Liver (tissue), 9 donors: ENCODE results near the gene MEIS1. TPM values are rescaled to one million over a fixed set of nuclear protein-coding genes. Genes with fewer than 3 reads are reported as not detected.
A peak's percentile ranks its signal among the peaks of the same experiment; 100 is the strongest.

Source experiments
- DNase-seq: peaks from one replicate; pipeline ENCODE4 v3.0.0-alpha.2; 2017; ENCODE audit warnings: low spot score
- H3K27ac ChIP-seq, 2 donors: one replicate each; pipeline ENCODE4 v1.7.0; 2013; ENCODE audit warnings: inconsistent platforms in 2 of 2, low read length in 2 of 2, control low read depth in 1 of 2, low read depth in 1 of 2, mild to moderate bottlenecking in 1 of 2
- H3K27me3 ChIP-seq, 4 donors: one replicate each; pipeline versions ENCODE4 v1.6.1 to v1.7.0; 2013; ENCODE audit warnings: low read length in 3 of 4, inconsistent platforms in 1 of 4, mild to moderate bottlenecking in 1 of 4, moderate library complexity in 1 of 4; ENCODE audit not compliant: control insufficient read depth in 4 of 4, insufficient read depth in 4 of 4
- H3K36me3 ChIP-seq, 4 donors: one replicate each; pipeline versions ENCODE4 v1.6.1 to v1.7.0; 2013; ENCODE audit warnings: low read length in 3 of 4, mild to moderate bottlenecking in 3 of 4, low read depth in 1 of 4, moderate library complexity in 1 of 4; ENCODE audit not compliant: control insufficient read depth in 4 of 4, insufficient read depth in 3 of 4
- H3K4me1 ChIP-seq, 4 donors: one replicate each; pipeline versions ENCODE4 v1.6.1 to v1.7.0; 2013; ENCODE audit warnings: low read length in 3 of 4, mild to moderate bottlenecking in 3 of 4, moderate library complexity in 1 of 4; ENCODE audit not compliant: control insufficient read depth in 4 of 4, insufficient read depth in 4 of 4
- H3K4me3 ChIP-seq, 3 donors: one replicate each; pipeline versions ENCODE4 v1.6.1 to v1.7.0; 2013; ENCODE audit warnings: low read length in 3 of 3, control low read depth in 1 of 3, low read depth in 1 of 3, mild to moderate bottlenecking in 1 of 3
- H3K9ac ChIP-seq, 2 donors: one replicate each; pipeline ENCODE4 v1.7.0; 2013; ENCODE audit warnings: low read length in 2 of 2, mild to moderate bottlenecking in 2 of 2, moderate library complexity in 2 of 2, control low read depth in 1 of 2, low read depth in 1 of 2
- H3K9me3 ChIP-seq, 4 donors: one replicate each; pipeline versions ENCODE4 v1.6.1 to v1.7.0; 2013; ENCODE audit warnings: low read length in 3 of 4; ENCODE audit not compliant: control insufficient read depth in 4 of 4
- ATF3 ChIP-seq: IDR thresholded peaks from 2 replicates; pipeline ENCODE4 v1.6.1; 2016; ENCODE audit warnings: antibody characterized with exemption
- EGR1 ChIP-seq, 2 donors: IDR thresholded peaks; 2 replicates each; pipeline ENCODE4 v1.6.1; 2016 to 2018; ENCODE audit warnings: antibody characterized with exemption in 2 of 2, low read depth in 2 of 2
- FOXA1 ChIP-seq: IDR thresholded peaks from 2 replicates; pipeline ENCODE4 v1.6.1; 2016; ENCODE audit warnings: antibody characterized with exemption
- GABPA ChIP-seq, 2 donors: IDR thresholded peaks in 1 of 2; conservative IDR thresholded peaks in 1 of 2; 2 replicates each; pipeline ENCODE4 v1.6.1; 2016; ENCODE audit warnings: antibody characterized with exemption in 2 of 2, mild to moderate bottlenecking in 1 of 2, moderate library complexity in 1 of 2
- JUND ChIP-seq, 2 donors: IDR thresholded peaks; 2 replicates each; pipeline ENCODE4 v1.6.1; 2016; ENCODE audit warnings: antibody characterized with exemption in 2 of 2
- NR2F2 ChIP-seq: IDR thresholded peaks from 2 replicates; pipeline ENCODE4 v1.6.1; 2016; ENCODE audit warnings: antibody characterized with exemption
- RAD21 ChIP-seq, 2 donors: IDR thresholded peaks; 2 replicates each; pipeline ENCODE4 v1.6.1; 2016; ENCODE audit warnings: antibody characterized with exemption in 2 of 2, mild to moderate bottlenecking in 2 of 2
- RXRA ChIP-seq, 2 donors: IDR thresholded peaks; 2 replicates each; pipeline ENCODE4 v1.6.1; 2017 to 2018; ENCODE audit warnings: antibody characterized with exemption in 2 of 2, mild to moderate bottlenecking in 1 of 2
- SP1 ChIP-seq: IDR thresholded peaks from 2 replicates; pipeline ENCODE4 v1.6.1; 2018; ENCODE audit warnings: antibody characterized with exemption, mild to moderate bottlenecking
- TAF1 ChIP-seq: conservative IDR thresholded peaks from 2 replicates; pipeline ENCODE4 v1.6.1; 2016; ENCODE audit warnings: antibody characterized with exemption, mild to moderate bottlenecking
- YY1 ChIP-seq: IDR thresholded peaks from 2 replicates; pipeline ENCODE4 v1.6.1; 2016; ENCODE audit warnings: antibody characterized with exemption, mild to moderate bottlenecking
- WGBS: extraction: QIAGEN DNeasy Blood & Tissue Kit; methylation state at CpG from one replicate; pipeline ENCODE4 v1.1.7; 2013; 5-methylcytosine and 5-hydroxymethylcytosine counted together
- polyA plus RNA-seq, 2 donors: library from polyadenylated mRNA; stranded (reverse) in 1 of 2; unstranded in 1 of 2; fragments of 200-250 nt in 1 of 2; fragments of >200 nt in 1 of 2; fragmentation: Nextera tagmentation in 1 of 2; extraction: Ambion mirVana in 1 of 2; gene quantifications; one replicate each; pipeline versions ENCODE4 v1.2.1 to v1.2.3, GENCODE V29; 2013 to 2015
- total RNA-seq, 2 donors: library from RNA; depleted of rRNA; stranded (reverse); fragments of >200 nt; gene quantifications; one replicate each; pipeline ENCODE4 v1.2.3, GENCODE V29; 2014
- TF ChIP-seq, protein P1 (sequence below): IDR thresholded peaks from 2 replicates; pipeline ENCODE4 v1.6.1; 2016; ENCODE audit warnings: antibody characterized with exemption, mild to moderate bottlenecking
- TF ChIP-seq, protein P2 (sequence below): fragments of 150-350 bp; IDR thresholded peaks from 2 replicates; pipeline ENCODE4 v1.5.1; 2017; ENCODE audit warnings: improper control_type of control experiment, low read depth, low read length; ENCODE audit not compliant: missing input control
- TF ChIP-seq, protein P3 (sequence below): IDR thresholded peaks from 2 replicates; pipeline ENCODE4 v1.6.1; 2016; ENCODE audit warnings: antibody characterized with exemption
- donor health status: healthy.
- donor health status: healthy.
- donor health status: healthy.
- donor health status: healthy.
- donor health status: healthy.

The MEIS1 gene
- total and polyA plus RNA-seq, 4 donors: 1.6 to 8.6 (median 5.5) TPM

GRCh38 chr2:66594001-66594400 is 159.1 kb downstream of the MEIS1 start:
- H3K27me3 ChIP-seq: peaks cover 0 to 3% (median under 1%) of the 10 kb centered on the region in 4 donors
- H3K9me3 ChIP-seq: peaks cover 0 to 3% (median 0%) of the 10 kb centered on the region in 4 donors
- H3K4me3 ChIP-seq: no peak overlapping the region
- no peak overlapping the region for H3K9ac ChIP-seq
- H3K27ac ChIP-seq: no peak overlapping the region
- no peaks in the 10 kb centered on the region for H3K4me1 ChIP-seq
- TF ChIP-seq YY1 (no peak), GABPA (IDR thresholded peaks at IDR 0.05 in 1 of 2, conservative IDR thresholded peaks at IDR 0.05 in 1 of 2) (no peak), EGR1 (IDR thresholded peaks at IDR 0.05; ENCODE audit: low read depth in 2 of 2) (no peak), JUND (IDR thresholded peaks at IDR 0.05) (no peak), RAD21 (IDR thresholded peaks at IDR 0.05) (no peak), TAF1 (no peak)
- TF ChIP-seq, protein P1, sequence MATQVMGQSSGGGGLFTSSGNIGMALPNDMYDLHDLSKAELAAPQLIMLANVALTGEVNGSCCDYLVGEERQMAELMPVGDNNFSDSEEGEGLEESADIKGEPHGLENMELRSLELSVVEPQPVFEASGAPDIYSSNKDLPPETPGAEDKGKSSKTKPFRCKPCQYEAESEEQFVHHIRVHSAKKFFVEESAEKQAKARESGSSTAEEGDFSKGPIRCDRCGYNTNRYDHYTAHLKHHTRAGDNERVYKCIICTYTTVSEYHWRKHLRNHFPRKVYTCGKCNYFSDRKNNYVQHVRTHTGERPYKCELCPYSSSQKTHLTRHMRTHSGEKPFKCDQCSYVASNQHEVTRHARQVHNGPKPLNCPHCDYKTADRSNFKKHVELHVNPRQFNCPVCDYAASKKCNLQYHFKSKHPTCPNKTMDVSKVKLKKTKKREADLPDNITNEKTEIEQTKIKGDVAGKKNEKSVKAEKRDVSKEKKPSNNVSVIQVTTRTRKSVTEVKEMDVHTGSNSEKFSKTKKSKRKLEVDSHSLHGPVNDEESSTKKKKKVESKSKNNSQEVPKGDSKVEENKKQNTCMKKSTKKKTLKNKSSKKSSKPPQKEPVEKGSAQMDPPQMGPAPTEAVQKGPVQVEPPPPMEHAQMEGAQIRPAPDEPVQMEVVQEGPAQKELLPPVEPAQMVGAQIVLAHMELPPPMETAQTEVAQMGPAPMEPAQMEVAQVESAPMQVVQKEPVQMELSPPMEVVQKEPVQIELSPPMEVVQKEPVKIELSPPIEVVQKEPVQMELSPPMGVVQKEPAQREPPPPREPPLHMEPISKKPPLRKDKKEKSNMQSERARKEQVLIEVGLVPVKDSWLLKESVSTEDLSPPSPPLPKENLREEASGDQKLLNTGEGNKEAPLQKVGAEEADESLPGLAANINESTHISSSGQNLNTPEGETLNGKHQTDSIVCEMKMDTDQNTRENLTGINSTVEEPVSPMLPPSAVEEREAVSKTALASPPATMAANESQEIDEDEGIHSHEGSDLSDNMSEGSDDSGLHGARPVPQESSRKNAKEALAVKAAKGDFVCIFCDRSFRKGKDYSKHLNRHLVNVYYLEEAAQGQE: no peak
- TF ChIP-seq, protein P2, sequence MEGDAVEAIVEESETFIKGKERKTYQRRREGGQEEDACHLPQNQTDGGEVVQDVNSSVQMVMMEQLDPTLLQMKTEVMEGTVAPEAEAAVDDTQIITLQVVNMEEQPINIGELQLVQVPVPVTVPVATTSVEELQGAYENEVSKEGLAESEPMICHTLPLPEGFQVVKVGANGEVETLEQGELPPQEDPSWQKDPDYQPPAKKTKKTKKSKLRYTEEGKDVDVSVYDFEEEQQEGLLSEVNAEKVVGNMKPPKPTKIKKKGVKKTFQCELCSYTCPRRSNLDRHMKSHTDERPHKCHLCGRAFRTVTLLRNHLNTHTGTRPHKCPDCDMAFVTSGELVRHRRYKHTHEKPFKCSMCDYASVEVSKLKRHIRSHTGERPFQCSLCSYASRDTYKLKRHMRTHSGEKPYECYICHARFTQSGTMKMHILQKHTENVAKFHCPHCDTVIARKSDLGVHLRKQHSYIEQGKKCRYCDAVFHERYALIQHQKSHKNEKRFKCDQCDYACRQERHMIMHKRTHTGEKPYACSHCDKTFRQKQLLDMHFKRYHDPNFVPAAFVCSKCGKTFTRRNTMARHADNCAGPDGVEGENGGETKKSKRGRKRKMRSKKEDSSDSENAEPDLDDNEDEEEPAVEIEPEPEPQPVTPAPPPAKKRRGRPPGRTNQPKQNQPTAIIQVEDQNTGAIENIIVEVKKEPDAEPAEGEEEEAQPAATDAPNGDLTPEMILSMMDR: no peak
- TF ChIP-seq, protein P3, sequence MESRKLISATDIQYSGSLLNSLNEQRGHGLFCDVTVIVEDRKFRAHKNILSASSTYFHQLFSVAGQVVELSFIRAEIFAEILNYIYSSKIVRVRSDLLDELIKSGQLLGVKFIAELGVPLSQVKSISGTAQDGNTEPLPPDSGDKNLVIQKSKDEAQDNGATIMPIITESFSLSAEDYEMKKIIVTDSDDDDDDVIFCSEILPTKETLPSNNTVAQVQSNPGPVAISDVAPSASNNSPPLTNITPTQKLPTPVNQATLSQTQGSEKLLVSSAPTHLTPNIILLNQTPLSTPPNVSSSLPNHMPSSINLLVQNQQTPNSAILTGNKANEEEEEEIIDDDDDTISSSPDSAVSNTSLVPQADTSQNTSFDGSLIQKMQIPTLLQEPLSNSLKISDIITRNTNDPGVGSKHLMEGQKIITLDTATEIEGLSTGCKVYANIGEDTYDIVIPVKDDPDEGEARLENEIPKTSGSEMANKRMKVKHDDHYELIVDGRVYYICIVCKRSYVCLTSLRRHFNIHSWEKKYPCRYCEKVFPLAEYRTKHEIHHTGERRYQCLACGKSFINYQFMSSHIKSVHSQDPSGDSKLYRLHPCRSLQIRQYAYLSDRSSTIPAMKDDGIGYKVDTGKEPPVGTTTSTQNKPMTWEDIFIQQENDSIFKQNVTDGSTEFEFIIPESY: no peak
- no peak for DNase-seq
- H3K36me3 ChIP-seq: no peaks in the 10 kb centered on the region

GRCh38 chr2:66595556-66595955 is 160.6 kb downstream of the MEIS1 start:
- WGBS: 56% methylated on average over 2 of the region's 2 CpGs
- Histone ChIP-seq H3K4me1 (no peaks in the 10 kb centered on the region), H3K9ac (no peak overlapping the region), H3K36me3 (no peaks in the 10 kb centered on the region), H3K4me3 (no peak overlapping the region), H3K27ac (no peak overlapping the region), H3K27me3 (peaks cover 0 to 3% (median under 1%) of the 10 kb centered on the region in 4 donors), H3K9me3 (peaks cover 0 to 4% (median 0%) of the 10 kb centered on the region in 4 donors)
- DNase-seq: no peak
- TF ChIP-seq RXRA (IDR thresholded peaks at IDR 0.05): no peak
- no peak for TF ChIP-seq EGR1 (IDR thresholded peaks at IDR 0.05; ENCODE audit: low read depth in 2 of 2)
- TF ChIP-seq JUND (IDR thresholded peaks at IDR 0.05): no peak
- peak; percentile 20 for TF ChIP-seq SP1
- TF ChIP-seq RAD21 (IDR thresholded peaks at IDR 0.05): no peak
- no peak for TF ChIP-seq ATF3
- TF ChIP-seq TAF1: no peak
- no peak for TF ChIP-seq FOXA1
- TF ChIP-seq, protein P1: no peak
- peak; percentile 74 for TF ChIP-seq NR2F2
